Measurements from ENCODE around the gene TALDO1. TPM values are rescaled to one million over a fixed set of nuclear protein-coding genes. Genes with fewer than 3 reads are reported as not detected.

The TALDO1 gene
- total RNA-seq = 117 and 152 TPM in 2 replicates

DNA sequence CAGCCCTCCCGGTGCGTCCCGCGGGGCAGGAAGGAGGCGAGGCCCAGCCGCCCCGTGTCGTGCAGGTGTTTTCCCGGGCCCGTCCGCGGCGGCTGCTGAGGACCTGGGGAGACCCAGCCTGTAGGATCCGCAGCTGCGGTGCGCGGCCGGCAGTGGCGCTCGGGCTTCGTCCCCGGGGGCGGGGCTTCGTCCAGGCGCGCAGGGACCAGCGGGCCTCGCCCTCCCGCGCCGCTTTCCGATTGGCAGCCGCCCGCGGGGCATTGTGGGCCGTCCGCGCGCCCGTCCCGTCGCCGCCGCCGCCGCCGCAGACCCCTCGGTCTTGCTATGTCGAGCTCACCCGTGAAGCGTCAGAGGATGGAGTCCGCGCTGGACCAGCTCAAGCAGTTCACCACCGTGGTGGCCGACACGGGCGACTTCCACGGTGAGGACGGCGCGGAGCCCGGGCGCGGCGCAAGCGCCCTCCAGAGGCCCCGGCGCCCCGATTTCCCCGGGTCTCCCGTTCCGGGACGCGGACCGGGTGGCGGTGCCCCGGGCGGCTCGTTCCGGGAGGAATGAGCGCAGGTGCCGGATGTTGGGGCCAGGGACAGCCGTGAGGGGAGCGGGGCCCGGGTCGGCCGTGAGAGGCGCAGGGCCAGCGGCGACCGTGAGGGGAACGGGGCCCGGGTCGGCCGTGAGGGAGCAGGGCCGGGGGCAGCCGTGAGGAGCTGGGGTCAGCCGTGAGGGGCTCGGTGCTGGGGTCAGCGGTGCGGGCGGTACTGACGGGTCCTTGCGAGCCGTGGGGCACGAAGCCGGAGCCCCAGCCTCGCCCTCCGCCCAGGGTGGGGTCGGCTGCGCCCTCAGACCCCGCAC is at the start of gene TALDO1:
Gene TALDO1, plus strand, starts transcription at position 307 of the 849 bp plus-strand sequence. Its CDS starts 18 bp downstream, at position 325.

DNA sequence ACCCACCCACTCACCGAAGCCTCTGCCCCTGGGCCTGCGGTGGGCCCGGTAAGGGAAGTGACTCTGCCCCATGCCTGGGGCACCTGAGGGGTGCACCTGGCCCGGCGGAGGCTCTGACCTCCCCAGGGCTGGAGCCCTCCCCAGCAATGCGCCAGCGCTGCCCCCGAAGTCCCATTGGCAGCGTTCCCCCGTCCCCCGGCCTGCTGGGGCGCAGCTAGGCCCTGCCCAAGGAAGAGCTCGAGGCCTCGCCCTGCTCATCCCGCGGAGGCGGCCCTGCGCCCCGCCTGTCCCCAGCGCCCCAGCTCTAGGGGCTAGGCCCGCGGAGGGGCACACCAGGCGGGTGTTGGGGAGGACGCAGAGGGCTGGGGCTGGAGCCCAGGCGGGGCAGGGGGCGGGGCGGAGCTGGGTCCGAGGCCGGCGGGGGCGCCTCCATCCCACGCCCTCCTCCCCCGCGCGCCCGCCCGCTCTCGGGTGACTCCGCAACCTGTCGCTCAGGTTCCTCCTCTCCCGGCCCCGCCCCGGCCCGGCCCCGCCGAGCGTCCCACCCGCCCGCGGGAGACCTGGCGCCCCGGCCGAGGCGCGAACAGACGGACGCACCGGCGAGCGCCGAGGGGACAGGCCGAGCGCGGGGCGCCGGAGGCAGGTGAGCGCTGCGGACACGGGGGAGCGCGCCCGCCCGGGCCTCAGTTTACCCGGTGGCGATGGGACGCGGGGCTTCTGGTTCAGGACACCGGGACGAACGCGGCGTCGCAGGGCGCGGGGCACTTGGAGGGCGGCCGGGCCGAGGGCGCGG is 41.4 kb upstream of the TALDO1 start, which contains the start of gene EPS8L2:
Gene EPS8L2, plus strand, starts transcription at position 586 of the 793 bp plus-strand sequence. CDS start 3,177 bp downstream, outside the sequence.

DNA sequence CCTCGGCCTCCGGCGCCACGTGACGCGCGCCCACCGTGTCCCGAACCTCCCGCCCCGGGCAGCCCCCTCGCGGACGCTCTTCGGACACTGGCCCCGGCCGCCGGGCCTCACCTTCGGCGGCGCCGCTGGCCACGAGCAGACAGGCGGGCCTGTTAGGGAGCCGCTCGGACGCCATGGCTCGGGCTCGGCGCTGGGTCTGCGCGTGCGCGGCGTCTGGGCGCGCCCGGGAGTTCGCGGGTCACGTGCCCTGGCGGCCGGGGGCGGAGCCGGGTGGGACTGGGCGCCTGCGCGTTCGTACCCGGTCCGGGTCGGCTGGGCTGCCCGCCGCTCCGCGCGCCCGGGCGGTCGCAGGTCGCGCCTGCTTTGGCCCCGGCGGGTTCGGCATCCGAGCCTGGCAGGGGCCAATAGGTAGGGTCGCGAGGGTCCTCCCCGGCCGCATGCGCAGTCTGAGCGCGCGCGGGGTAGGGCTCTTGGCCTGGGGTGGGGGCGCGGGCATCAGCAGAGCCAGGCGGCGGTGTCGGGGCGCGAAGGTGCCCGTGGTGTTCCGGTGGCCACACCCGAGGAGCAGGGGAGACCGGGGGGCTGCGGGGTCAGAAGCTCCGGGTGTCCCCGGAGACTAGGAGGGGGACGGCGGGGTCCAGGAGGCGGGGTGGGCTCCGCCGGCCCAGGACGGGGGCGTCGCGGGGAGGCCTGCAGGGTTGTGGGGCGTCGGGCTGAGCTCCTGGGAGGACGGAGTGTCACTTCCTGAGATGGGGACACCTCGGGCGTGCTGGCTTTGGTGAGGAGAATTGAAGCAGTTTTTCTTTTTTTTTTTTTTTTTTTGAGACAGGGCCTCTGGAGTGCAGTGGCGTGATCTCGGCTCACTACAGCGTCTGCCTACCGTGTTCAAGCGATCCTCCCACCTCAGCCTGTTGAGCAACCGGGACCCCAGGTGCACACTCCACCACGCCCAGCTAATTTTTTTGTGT is 30.3 kb downstream of the TALDO1 start, which contains the start of gene GATD1:
Gene GATD1, minus strand, starts transcription at position 200 of the 968 bp plus-strand sequence. Its CDS starts 25 bp downstream, at position 175.

GRCh38 chr11:789943-790342 is 42.7 kb downstream of the TALDO1 start, which contains the start of gene CEND1:
Gene CEND1, minus strand, starts transcription at chr11:790090. Its CDS starts 1,514 bp downstream, at chr11:788576.

GRCh38 chr11:798093-798713 is 50.9 kb downstream of the TALDO1 start, which contains the start of gene SLC25A22:
Gene SLC25A22, minus strand, starts transcription at chr11:798281. Its CDS starts 3,275 bp downstream, at chr11:795006.

GRCh38 chr11:809287-810039 is 62.2 kb downstream of the TALDO1 start, which contains the start of gene RPLP2:
Gene RPLP2, plus strand, starts transcription at chr11:809967. Its CDS starts 268 bp downstream, at chr11:810235.

Other genes with a start within 250 kb of the TALDO1 start
- 402 and 468 TPM in 2 replicates for gene RNH1, start 240.2 kb upstream of the TALDO1 start, total RNA-seq
- gene HRAS, start 211.9 kb upstream of the TALDO1 start, total RNA-seq = 51.5 and 91.3 TPM in 2 replicates
- gene LRRC56, start 209.9 kb upstream of the TALDO1 start, total RNA-seq = 0.62 and 0.77 TPM in 2 replicates
- gene LMNTD2, start 186.7 kb upstream of the TALDO1 start, total RNA-seq = 0.11 and 0.62 TPM in 2 replicates
- 4.3 and 6.7 TPM in 2 replicates for gene RASSF7, start 186.5 kb upstream of the TALDO1 start, total RNA-seq
- gene PHRF1, start 171.0 kb upstream of the TALDO1 start, total RNA-seq = 33.1 and 38.7 TPM in 2 replicates
- 4.5 and 7.4 TPM in 2 replicates for gene IRF7, start 131.5 kb upstream of the TALDO1 start, total RNA-seq
- not detected in 2 replicates for gene CDHR5, start 122.5 kb upstream of the TALDO1 start, total RNA-seq
- not detected in 2 replicates for gene SCT, start 120.3 kb upstream of the TALDO1 start, total RNA-seq
- gene DRD4, start 110.2 kb upstream of the TALDO1 start, total RNA-seq = 0.11 TPM in 1 of 2 replicates, not detected in the other
- 19.9 and 31.0 TPM in 2 replicates for gene DEAF1, start 52.2 kb upstream of the TALDO1 start, total RNA-seq
- 9.9 and 10.5 TPM in 2 replicates for gene TMEM80, start 51.6 kb upstream of the TALDO1 start, total RNA-seq
- 28.1 and 39.4 TPM in 2 replicates for gene EPS8L2, start 41.2 kb upstream of the TALDO1 start, total RNA-seq
- 28.3 and 31.2 TPM in 2 replicates for gene GATD1, start 30.0 kb downstream of the TALDO1 start, total RNA-seq
- 1.00 TPM in 2 replicates for gene CEND1, start 42.6 kb downstream of the TALDO1 start, total RNA-seq
- 14.0 and 23.4 TPM in 2 replicates for gene SLC25A22, start 50.8 kb downstream of the TALDO1 start, total RNA-seq
- 11.0 and 11.4 TPM in 2 replicates for gene PIDD1, start 57.8 kb downstream of the TALDO1 start, total RNA-seq
- 143 and 152 TPM in 2 replicates for gene RPLP2, start 62.5 kb downstream of the TALDO1 start, total RNA-seq
- 19.1 and 24.9 TPM in 2 replicates for gene PNPLA2, start 71.5 kb downstream of the TALDO1 start, total RNA-seq
- 1.00 and 1.9 TPM in 2 replicates for gene CRACR2B, start 80.5 kb downstream of the TALDO1 start, total RNA-seq
- 655 and 749 TPM in 2 replicates for gene CD151, start 85.5 kb downstream of the TALDO1 start, total RNA-seq
- 54.9 and 64.4 TPM in 2 replicates for gene POLR2L, start 95.1 kb downstream of the TALDO1 start, total RNA-seq
- gene TSPAN4, start 95.4 kb downstream of the TALDO1 start, total RNA-seq = 133 and 160 TPM in 2 replicates
- 44.0 and 67.4 TPM in 2 replicates for gene CHID1, start 163.3 kb downstream of the TALDO1 start, total RNA-seq
- 32.4 and 39.2 TPM in 2 replicates for gene AP2A2, start 178.4 kb downstream of the TALDO1 start, total RNA-seq

Measured in uterine smooth muscle cell (primary cell).